ENCODE measurements around the gene LHX1.

LHX1 gene

GRCh38 chr17:36937001-36937958 lies at the start of gene LHX1:
TSS of gene LHX1 (plus strand) at chr17:36937475. CDS start at chr17:36938198, 723 bp downstream.
- DNase-seq (ENCODE audit: low spot score): peak; percentile 71

DNA sequence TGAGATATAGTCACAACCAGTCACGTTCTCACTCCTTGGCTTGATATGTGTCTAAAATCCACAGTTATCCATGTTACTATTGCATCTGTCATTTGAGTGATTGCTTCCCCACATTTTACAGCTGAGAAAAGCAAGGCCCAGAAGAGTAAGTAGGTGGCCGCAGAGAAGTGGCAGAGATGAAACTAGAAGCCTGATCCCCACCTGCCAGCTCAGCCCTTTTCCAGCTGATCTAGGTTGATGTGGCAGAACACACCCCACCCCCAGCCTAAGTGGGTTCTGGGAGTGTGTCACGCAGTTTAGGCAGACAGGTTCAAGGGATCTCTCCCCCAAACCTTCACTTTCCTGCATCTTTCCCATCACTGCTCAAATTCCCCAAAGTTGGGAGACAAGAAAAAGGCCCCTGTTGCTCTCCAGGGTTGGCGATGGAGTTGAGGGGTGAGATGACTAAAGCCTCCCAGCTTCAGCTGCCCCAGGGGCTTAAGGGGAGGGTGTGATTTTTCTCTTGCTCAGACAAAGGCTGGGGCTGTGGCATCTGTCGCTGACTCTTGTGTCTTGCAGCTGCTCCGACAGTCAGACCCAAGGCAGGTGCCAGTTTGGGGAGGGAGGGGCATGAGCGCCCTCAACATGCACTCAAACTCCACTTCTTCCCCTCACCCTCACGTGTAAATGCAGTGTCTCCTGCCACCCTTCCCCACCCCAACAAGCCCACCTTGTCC lies 48.9 kb upstream of the LHX1 start:
- no peak for DNase-seq (ENCODE audit: low spot score)

DNA sequence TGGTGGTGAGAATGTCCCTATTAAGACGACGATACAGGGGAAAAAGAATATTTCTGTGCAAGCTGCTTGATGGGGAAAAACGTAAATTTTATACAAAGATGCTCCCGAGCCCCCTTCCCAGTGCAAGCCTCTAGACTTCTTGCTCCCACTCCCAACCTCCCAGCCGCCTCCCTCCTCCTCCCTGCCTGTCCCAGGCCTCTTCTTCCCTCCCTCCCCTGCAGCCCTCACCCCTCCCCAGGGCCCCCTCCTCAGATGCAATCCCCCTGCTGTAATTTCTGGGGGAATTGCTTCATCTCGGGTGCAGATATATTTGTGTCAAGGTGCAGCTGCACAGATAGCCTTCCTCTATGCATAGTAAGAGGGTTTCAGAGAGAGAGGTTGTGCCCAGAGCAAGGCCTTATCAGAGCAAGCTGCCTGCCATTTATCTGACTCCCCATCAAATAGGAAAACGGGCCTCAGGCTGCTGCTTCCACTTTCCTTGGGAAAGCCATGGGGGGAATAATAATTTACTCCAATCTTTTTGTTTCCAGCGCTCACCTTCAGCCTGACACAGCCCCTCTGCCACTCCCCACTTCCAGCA lies 47.4 kb upstream of the LHX1 start:
- no peak for DNase-seq (ENCODE audit: low spot score)

DNA sequence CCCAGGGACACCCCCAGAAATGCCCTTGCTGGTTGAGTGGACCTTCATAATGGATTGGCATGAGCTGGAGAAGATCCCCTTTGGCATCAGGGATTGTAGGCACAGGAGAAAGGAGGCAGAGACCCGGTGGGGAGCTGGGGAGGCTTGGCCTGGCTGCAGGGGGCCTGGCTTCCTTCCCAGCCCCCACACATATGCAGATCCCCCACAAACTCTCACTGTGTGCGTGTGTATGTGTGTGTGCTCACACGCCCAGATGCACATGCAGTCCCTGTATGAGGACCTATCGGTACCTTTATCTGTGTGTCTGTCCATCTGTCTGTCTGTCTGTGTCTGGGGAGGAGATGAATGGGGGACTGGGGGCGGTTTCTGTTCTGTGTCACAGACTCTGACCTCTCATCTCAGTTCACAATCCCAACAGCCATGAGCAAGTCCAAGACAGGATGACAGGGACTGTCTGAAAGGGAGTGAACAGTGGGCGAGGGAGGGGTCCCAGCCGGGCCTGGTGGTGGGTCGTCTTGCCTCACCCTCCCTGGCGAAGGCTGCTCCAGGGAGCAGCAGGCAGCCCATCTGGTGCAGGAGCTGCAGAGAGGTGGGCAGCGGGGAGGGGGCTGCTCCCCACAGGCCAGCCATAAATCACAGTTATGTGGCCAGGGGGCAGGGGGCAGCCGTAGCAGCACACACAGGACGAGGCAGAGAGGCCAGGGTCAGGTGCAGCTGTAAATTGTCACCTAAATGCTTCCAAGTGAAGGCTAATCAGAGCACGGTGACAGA lies 46.7 kb upstream of the LHX1 start:
- no peak for DNase-seq (ENCODE audit: low spot score)

DNA sequence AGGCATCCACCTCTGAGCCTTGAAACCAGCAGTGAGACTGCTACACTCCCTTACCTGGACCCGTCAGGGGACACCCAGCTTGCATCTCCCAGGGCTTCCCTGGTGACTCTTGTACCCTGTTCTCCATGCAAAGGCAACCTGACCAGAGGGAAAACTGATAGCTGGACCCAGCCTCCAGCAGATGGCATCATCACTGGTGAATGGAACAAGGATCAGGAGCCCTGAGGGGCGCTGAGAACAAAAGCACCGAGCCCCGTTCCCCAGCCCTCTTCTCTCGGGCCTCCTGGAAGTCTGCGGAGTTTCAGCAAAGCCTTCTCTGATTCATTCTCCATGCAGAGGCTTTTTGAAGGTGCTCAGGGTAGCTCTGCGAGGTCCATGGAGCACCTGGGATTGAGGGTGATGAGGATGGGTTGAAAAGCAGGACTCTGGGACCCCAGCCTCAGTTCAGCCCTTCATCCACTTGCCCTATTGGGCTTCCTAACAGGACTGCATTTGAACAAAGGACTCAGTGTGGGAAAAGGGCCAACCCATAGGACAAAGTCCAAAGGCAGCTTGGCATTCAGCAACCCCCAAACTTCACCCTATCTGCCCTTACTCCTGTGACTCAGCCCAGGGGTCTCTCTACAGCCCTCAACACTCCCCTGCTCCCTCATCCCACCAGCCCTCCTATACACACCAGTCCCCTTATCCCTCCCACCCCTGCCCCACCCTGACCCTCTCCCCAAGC lies 45.0 kb upstream of the LHX1 start:
- DNase-seq (ENCODE audit: low spot score): no peak

- DNase-seq (ENCODE audit: low spot score): no peak
Measured at GRCh38 chr17:36894177-36894576, 43.1 kb upstream of the LHX1 start.

DNA sequence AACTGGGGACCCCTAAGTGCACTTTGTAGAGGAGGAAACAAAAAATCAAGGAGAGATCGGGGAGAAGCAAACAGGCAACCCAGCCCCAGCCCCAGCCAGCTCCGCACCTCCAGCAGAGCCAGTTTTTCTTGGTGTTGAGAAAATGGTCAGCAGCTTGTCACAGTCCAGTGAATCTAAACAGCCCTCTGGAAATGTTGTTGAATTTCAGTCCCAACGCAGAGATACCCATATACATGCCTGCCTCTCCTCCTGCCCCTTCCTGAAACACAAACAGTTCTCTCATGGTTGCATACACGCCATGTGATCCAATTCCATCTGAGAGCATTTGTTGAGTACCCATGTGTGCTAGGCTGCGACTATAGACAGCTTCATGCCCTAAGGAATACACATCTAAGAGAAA lies 42.4 kb upstream of the LHX1 start:
- DNase-seq (ENCODE audit: low spot score): no peak

DNA sequence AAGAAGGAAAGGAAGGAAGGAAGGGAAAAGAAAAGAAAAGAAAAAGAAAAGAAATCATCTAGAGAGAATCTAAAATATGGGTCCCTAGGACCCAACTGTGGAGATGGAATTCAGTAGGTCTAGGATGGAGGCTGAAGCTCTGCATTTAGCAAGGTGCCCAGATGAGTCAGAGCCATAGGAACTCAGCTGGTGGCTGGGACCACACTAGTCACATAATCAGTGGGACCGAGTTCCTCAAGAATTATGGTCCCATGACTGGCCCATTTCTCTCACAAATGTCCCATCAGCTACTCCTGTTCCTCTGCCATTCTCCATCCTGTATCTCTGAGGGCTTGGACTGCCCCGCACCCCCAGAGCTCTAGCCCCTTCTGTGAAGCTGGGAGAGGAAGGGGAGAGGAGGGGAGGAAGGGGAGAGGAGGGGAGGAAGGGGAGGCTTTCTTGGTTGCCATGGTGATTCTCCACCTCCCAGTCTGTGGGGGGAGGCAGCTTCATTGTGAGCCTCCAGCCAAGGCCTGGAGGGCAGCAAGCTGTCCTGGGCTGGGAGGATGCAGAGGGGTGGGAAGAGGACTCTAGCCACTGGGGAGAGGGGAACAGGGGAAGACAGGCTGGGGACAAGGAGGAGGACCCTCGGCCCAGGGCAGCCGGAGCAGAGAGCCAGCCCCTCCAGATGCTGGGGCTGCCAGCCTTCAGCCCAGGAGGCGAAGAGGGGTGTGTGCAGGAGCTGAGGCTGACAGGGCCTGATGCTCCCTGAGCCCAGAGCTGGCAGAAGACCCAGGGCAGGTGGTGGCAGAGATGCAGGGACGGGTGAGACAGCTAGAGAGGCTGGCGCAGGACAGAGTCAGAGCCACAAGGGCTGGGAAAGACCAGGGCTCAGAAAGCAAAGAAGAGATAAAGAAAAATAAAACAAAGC lies 37.8 kb upstream of the LHX1 start:
- DNase-seq (ENCODE audit: low spot score): peak; percentile 75

DNA sequence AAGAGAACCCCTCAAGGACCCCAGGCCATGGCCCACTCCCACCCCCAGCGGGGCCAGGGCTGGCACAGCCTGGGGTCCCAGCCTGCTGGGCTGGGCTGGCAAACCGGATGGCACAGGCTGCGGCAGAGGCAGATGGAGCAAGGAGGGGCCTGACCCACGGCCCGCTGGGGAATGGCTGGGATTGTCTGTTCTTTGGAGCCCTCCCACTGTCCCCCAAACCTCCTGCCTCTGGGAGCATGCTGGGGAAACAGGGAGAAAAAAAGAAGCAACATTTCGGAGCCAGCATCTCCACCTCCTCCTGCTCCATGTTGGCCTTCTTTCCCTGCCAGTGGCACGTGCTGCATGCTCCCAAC lies 37.1 kb upstream of the LHX1 start:
- DNase-seq (ENCODE audit: low spot score): no peak

DNA sequence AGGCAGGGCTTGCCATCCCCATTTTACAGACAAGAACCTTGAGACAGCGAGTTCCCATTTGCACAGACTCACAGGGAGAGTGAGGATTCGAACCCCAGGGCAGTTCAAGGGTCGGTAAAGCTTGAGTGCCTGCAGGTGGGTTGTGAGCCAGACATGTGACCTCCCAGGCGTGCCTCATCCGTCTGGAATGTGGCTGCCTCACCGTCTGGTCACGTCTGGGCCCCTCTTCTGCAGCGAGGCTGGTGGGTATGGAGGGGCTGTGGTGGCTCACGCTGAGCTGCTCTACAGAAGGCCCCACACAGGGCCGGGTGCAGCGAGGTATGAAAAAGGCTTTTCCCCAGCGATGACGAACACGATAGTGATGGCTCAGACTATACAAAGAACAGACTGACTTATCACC lies 35.8 kb upstream of the LHX1 start:
- DNase-seq (ENCODE audit: low spot score): no peak

- DNase-seq (ENCODE audit: low spot score): no peak
Measured at GRCh38 chr17:36907407-36907806, 29.9 kb upstream of the LHX1 start.

GRCh38 chr17:36910513-36910912 lies 26.8 kb upstream of the LHX1 start:
- no peak for DNase-seq (ENCODE audit: low spot score)

- DNase-seq (ENCODE audit: low spot score): no peak
Measured at GRCh38 chr17:36911001-36911400, 26.3 kb upstream of the LHX1 start.

DNA sequence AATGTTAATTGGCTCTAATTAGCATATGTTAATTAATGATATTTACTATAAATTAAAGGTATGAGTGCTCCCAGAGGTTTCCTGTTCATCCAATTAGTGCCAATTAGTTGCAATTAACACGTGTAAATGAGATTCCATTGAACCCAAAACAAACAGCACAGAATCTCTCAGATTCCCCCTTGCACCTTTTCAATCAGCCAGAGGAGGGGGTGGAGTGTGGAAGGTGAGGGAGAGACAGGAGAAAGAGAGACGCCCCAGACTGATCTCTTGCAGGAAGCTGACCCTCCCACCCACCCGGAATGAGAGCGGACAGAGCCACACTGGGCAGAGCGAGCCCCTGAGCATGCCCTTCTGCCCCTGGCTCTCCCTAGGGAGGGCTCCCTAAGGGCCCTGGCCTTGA lies 24.1 kb upstream of the LHX1 start:
- DNase-seq (ENCODE audit: low spot score): no peak

- peak; percentile 67 for DNase-seq (ENCODE audit: low spot score)
Measured at GRCh38 chr17:36918211-36918691, 19.0 kb upstream of the LHX1 start.

DNA sequence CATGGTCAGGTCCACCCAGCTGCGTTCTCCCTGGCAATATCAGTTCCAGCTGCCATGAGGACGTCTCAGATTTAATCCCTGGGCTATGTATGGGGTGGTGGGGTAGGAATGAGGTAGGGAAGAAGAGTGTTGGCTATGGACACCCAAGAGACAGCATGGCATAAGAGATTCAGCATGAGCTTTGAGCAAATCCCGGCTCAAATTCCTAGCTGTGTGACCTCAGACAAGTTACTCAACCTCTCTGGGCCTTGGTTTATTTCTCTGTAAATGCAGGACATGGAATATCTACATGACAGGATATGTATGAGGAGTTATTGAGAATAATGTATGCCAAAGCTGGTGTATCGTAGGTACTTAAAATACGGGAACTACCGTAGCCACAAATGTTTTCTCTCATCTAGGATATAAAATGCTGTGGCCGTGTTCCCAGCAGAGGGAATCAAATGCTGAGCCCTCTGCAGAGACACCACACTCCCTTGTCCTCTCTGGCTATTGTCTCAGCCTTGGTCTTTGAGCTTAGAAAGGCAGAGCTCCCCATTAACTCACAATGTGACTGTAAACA lies 17.8 kb upstream of the LHX1 start:
- DNase-seq (ENCODE audit: low spot score): no peak

DNA sequence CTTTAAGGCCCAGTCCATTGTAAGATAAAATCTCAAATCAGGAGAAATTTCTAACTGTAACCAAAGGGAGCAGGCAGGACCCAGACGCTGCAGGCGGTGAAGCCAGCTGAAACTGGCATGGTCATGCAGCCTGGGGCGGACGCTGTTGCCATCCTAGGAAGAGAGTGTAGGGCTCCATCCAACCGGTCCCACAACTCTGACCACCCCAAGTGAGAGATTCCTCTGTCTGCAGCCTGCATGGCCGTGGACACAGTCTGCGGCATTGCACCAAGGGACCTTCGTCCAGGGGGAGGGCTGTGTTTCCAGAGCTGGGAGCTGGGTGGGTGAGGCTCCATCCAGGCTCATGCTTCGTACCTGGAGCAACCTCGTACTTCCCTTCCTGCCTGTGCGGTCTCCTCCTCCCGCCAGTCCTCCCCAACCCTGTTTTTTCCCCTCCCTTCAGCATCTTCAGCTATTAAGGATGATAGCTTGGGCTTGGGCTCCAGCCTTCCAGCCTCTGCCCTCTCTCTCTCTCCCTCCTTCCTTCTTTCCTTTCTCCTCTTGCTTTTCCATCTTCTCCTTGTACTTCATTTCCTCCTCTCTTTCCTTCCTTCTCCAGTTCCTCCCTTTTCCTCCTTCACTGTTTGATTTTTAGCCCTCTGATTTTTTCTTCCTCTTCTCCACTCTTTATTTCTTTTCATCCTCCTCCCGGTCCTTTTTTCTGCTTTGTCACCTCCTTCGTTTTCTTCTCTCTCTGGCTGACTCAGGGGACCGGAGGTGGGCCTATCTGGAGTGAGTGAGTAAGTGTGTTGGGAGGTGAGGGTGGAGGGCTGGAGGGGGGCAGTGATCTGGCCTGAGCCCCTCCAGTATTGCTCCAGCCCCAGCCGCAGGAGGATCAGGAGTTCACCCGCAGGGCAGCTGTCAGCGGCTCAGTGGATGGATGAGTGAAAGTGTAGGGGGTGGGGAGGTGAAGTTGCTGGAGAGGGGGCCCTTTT lies 17.0 kb upstream of the LHX1 start:
- DNase-seq (ENCODE audit: low spot score): peak; percentile 65

GRCh38 chr17:36921095-36921851 lies 16.0 kb upstream of the LHX1 start:
- DNase-seq (ENCODE audit: low spot score): peak; percentile 95
